ENCODE measurements around the gene KY.

The KY gene

DNA sequence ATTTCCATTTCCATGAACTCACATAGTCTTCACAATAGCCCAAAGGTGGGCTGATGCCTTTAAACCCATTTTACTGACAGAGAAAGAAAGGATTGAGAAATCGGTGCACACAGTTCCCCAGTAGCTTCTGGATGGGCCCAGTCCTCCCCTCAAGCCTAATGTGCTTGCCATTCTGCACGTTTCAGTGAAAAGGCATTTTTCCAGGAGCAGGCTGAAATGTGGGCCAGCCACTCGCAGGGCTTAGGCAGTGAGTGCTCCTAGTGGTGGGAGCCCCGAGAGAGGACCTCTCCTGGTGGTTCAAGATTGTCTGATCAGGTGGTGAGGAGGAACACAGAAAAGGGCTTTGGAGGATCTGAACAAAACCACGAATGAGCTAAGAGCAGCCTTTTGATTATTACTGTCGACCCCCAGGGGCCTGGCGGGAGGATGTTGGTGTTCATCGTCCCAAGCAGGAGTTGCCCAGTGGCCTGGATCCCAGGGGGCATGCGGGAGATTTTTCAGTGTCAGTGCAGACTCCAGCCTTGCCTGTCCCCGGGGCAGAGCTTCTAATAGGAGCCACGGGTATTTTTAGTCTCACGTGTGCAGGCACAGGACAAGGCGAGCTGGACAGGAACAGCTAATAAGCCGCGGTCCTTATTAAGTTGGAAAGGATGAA lies 8.7 kb upstream of the KY start:
- Histone ChIP-seq H2BK15ac (ENCODE audit: low read depth, poor library complexity, severe bottlenecking) (no peak overlapping the region), H3K23ac (ENCODE audit: low read length in 2 of 2) (no peak overlapping the region), H3K9ac (ENCODE audit: low read length) (no peak overlapping the region), H3K36me3 (ENCODE audit: control insufficient read depth in 1 of 2, insufficient read depth in 2 of 2, low read depth in 1 of 2, low read length in 2 of 2) (no peaks in the 10 kb centered on the region), H2BK5ac (ENCODE audit: low read depth, low read length, poor library complexity, severe bottlenecking) (no peak overlapping the region), H3K4me1 (ENCODE audit: control insufficient read depth, insufficient read depth, low read depth, low read length) (no peaks in the 10 kb centered on the region), H3K27ac (ENCODE audit: low read length, poor library complexity, severe bottlenecking) (no peak overlapping the region), H3K9me3 (ENCODE audit: control insufficient read depth, low read length) (no peaks in the 10 kb centered on the region), H3K14ac (ENCODE audit: low read length in 2 of 2) (no peak overlapping the region), H2AK5ac (ENCODE audit: low read length, severe bottlenecking) (no peak overlapping the region), H2BK12ac (ENCODE audit: low read length in 2 of 2) (no peak overlapping the region), H3K4me2 (ENCODE audit: low read length, poor library complexity, severe bottlenecking) (no peak overlapping the region), H2BK120ac (ENCODE audit: low read depth, low read length) (no peak overlapping the region), H4K91ac (ENCODE audit: low read length) (no peak overlapping the region), H3K27me3 (ENCODE audit: control insufficient read depth in 1 of 2, insufficient read depth in 1 of 2, low read length in 2 of 2) (peaks cover 0 to 26% of the 10 kb centered on the region in 2 experiments), H3K79me1 (replicated peaks; ENCODE audit: low read length, poor library complexity, severe bottlenecking) (no peaks in the 10 kb centered on the region), H3K18ac (ENCODE audit: low read depth in 1 of 2, low read length in 2 of 2) (no peak overlapping the region), H3K4me3 (ENCODE audit: insufficient read depth in 1 of 2, low read depth in 1 of 2, low read length in 2 of 2) (no peak overlapping the region), H3K4ac (ENCODE audit: low read depth in 1 of 2, low read length in 2 of 2) (no peak overlapping the region), H2AFZ (ENCODE audit: low read depth, low read length) (no peak overlapping the region), H4K8ac (ENCODE audit: low read length) (no peak overlapping the region)
- no peak for DNase-seq
- WGBS, result 77% methylated on average over 15 of the region's 15 CpGs

DNA sequence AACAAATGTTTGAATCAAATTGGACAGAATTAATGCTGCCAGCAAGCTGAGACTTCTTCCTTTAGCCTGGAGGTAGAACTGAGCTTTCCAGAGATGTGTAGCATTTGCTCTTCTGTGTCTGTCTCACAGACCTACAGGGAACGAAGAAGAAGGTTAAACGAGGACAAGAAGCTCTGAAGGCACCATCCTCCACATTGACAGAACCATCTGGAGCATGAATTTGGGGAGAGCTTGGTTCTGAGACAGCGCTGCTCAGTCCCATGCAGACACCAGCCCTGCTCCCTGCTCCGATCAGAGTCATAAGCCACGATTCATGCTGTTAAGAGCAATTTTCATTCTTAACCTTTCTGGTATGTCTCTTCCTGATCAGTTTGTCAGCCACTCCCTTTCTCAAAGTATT lies 7.7 kb upstream of the KY start:
- Histone ChIP-seq H4K91ac (ENCODE audit: low read length) (no peak overlapping the region), H3K18ac (ENCODE audit: low read depth in 1 of 2, low read length in 2 of 2) (no peak overlapping the region), H2BK12ac (ENCODE audit: low read length in 2 of 2) (no peak overlapping the region), H3K4me3 (ENCODE audit: insufficient read depth in 1 of 2, low read depth in 1 of 2, low read length in 2 of 2) (no peak overlapping the region), H2AFZ (ENCODE audit: low read depth, low read length) (no peak overlapping the region), H3K27me3 (ENCODE audit: control insufficient read depth in 1 of 2, insufficient read depth in 1 of 2, low read length in 2 of 2) (peaks cover 0 to 35% of the 10 kb centered on the region in 2 experiments), H3K79me1 (replicated peaks; ENCODE audit: low read length, poor library complexity, severe bottlenecking) (no peaks in the 10 kb centered on the region), H2BK120ac (ENCODE audit: low read depth, low read length) (no peak overlapping the region), H3K36me3 (ENCODE audit: control insufficient read depth in 1 of 2, insufficient read depth in 2 of 2, low read depth in 1 of 2, low read length in 2 of 2) (no peaks in the 10 kb centered on the region), H3K27ac (ENCODE audit: low read length, poor library complexity, severe bottlenecking) (no peak overlapping the region), H2AK5ac (ENCODE audit: low read length, severe bottlenecking) (no peak overlapping the region), H3K23ac (ENCODE audit: low read length in 2 of 2) (no peak overlapping the region), H3K14ac (ENCODE audit: low read length in 2 of 2) (no peak overlapping the region), H3K9ac (ENCODE audit: low read length) (no peak overlapping the region), H2BK5ac (ENCODE audit: low read depth, low read length, poor library complexity, severe bottlenecking) (no peak overlapping the region), H2BK15ac (ENCODE audit: low read depth, poor library complexity, severe bottlenecking) (no peak overlapping the region), H4K8ac (ENCODE audit: low read length) (no peak overlapping the region), H3K4me1 (ENCODE audit: control insufficient read depth, insufficient read depth, low read depth, low read length) (no peaks in the 10 kb centered on the region), H3K4me2 (ENCODE audit: low read length, poor library complexity, severe bottlenecking) (no peak overlapping the region), H3K9me3 (ENCODE audit: control insufficient read depth, low read length) (no peaks in the 10 kb centered on the region), H3K4ac (ENCODE audit: low read depth in 1 of 2, low read length in 2 of 2) (no peak overlapping the region)
- no peak for DNase-seq
- WGBS, result 68% methylated on average over 5 of the region's 5 CpGs

DNA sequence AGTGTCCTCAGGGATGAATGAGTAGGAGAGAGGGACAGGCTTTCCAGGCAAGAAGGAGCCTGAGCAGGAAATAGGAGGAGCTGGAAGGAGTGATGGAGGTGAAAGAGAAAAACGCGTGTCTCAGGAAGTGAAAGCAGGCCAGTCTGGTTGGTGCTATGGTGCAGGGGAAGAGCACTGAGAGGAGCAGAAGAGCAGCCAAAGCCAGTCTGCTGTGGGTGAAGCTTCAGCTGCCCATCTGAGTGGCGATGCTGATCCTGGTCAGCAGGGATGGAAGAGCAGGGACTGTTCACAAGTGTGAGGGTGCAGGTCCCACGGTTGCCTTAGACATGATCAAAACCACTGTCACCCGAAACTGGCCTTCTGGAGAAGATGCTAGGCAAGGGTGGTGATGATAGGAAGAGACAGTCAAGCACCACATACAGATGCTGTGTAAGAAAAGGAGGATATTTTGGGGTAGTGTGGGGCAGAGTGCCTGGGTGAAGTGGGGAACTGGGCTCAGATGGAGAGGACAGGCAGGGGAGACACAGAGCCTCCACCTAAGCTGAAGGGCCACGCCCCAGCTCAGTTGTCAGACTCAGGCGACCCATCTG lies 5.5 kb upstream of the KY start:
- H3K4me2 ChIP-seq (ENCODE audit: low read length, poor library complexity, severe bottlenecking), result no peak overlapping the region
- H3K4ac ChIP-seq (ENCODE audit: low read depth in 1 of 2, low read length in 2 of 2), result no peak overlapping the region
- H2BK15ac ChIP-seq (ENCODE audit: low read depth, poor library complexity, severe bottlenecking), result no peak overlapping the region
- no peak overlapping the region for H2AK5ac ChIP-seq (ENCODE audit: low read length, severe bottlenecking)
- no peaks in the 10 kb centered on the region for H3K36me3 ChIP-seq (ENCODE audit: control insufficient read depth in 1 of 2, insufficient read depth in 2 of 2, low read depth in 1 of 2, low read length in 2 of 2)
- no peak overlapping the region for H3K14ac ChIP-seq (ENCODE audit: low read length in 2 of 2)
- no peak overlapping the region for H4K91ac ChIP-seq (ENCODE audit: low read length)
- no peak for DNase-seq
- no peak overlapping the region for H2BK120ac ChIP-seq (ENCODE audit: low read depth, low read length)
- H3K23ac ChIP-seq (ENCODE audit: low read length in 2 of 2), result no peak overlapping the region
- no peaks in the 10 kb centered on the region for H3K79me1 ChIP-seq (replicated peaks; ENCODE audit: low read length, poor library complexity, severe bottlenecking)
- peaks cover 2% of the 10 kb centered on the region for H3K4me1 ChIP-seq (ENCODE audit: control insufficient read depth, insufficient read depth, low read depth, low read length)
- H2AFZ ChIP-seq (ENCODE audit: low read depth, low read length), result no peak overlapping the region
- H3K27ac ChIP-seq (ENCODE audit: low read length, poor library complexity, severe bottlenecking), result no peak overlapping the region
- no peak overlapping the region for H2BK5ac ChIP-seq (ENCODE audit: low read depth, low read length, poor library complexity, severe bottlenecking)
- no peak overlapping the region for H3K4me3 ChIP-seq (ENCODE audit: insufficient read depth in 1 of 2, low read depth in 1 of 2, low read length in 2 of 2)
- no peaks in the 10 kb centered on the region for H3K9me3 ChIP-seq (ENCODE audit: control insufficient read depth, low read length)
- WGBS, result 67% methylated on average over 5 of the region's 7 CpGs
- H3K18ac ChIP-seq (ENCODE audit: low read depth in 1 of 2, low read length in 2 of 2), result no peak overlapping the region
- H3K27me3 ChIP-seq (ENCODE audit: control insufficient read depth in 1 of 2, insufficient read depth in 1 of 2, low read length in 2 of 2), result peaks cover 0 to 52% of the 10 kb centered on the region in 2 experiments
- no peak overlapping the region for H4K8ac ChIP-seq (ENCODE audit: low read length)
- H2BK12ac ChIP-seq (ENCODE audit: low read length in 2 of 2), result no peak overlapping the region
- no peak overlapping the region for H3K9ac ChIP-seq (ENCODE audit: low read length)

GRCh38 chr3:134655706-134656105 lies 4.9 kb upstream of the KY start:
- WGBS, result 70% methylated on average over 4 of the region's 4 CpGs
- H3K4me1 ChIP-seq (ENCODE audit: control insufficient read depth, insufficient read depth, low read depth, low read length), result peaks cover 8% of the 10 kb centered on the region
- no peak overlapping the region for H3K14ac ChIP-seq (ENCODE audit: low read length in 2 of 2)
- no peak overlapping the region for H3K18ac ChIP-seq (ENCODE audit: low read depth in 1 of 2, low read length in 2 of 2)
- no peak overlapping the region for H3K9ac ChIP-seq (ENCODE audit: low read length)
- no peak overlapping the region for H2BK15ac ChIP-seq (ENCODE audit: low read depth, poor library complexity, severe bottlenecking)
- H3K79me1 ChIP-seq (replicated peaks; ENCODE audit: low read length, poor library complexity, severe bottlenecking), result no peaks in the 10 kb centered on the region
- no peak overlapping the region for H2BK120ac ChIP-seq (ENCODE audit: low read depth, low read length)
- no peak for DNase-seq
- H3K27me3 ChIP-seq (ENCODE audit: control insufficient read depth in 1 of 2, insufficient read depth in 1 of 2, low read length in 2 of 2), result peaks cover 0 to 54% of the 10 kb centered on the region in 2 experiments
- H3K23ac ChIP-seq (ENCODE audit: low read length in 2 of 2), result no peak overlapping the region
- H4K8ac ChIP-seq (ENCODE audit: low read length), result no peak overlapping the region
- H3K4me2 ChIP-seq (ENCODE audit: low read length, poor library complexity, severe bottlenecking), result no peak overlapping the region
- no peaks in the 10 kb centered on the region for H3K36me3 ChIP-seq (ENCODE audit: control insufficient read depth in 1 of 2, insufficient read depth in 2 of 2, low read depth in 1 of 2, low read length in 2 of 2)
- H3K9me3 ChIP-seq (ENCODE audit: control insufficient read depth, low read length), result no peaks in the 10 kb centered on the region
- H3K27ac ChIP-seq (ENCODE audit: low read length, poor library complexity, severe bottlenecking), result no peak overlapping the region
- no peak overlapping the region for H4K91ac ChIP-seq (ENCODE audit: low read length)
- H2BK12ac ChIP-seq (ENCODE audit: low read length in 2 of 2), result no peak overlapping the region
- no peak overlapping the region for H2AK5ac ChIP-seq (ENCODE audit: low read length, severe bottlenecking)
- H2AFZ ChIP-seq (ENCODE audit: low read depth, low read length), result no peak overlapping the region
- no peak overlapping the region for H2BK5ac ChIP-seq (ENCODE audit: low read depth, low read length, poor library complexity, severe bottlenecking)
- no peak overlapping the region for H3K4ac ChIP-seq (ENCODE audit: low read depth in 1 of 2, low read length in 2 of 2)
- H3K4me3 ChIP-seq (ENCODE audit: insufficient read depth in 1 of 2, low read depth in 1 of 2, low read length in 2 of 2), result no peak overlapping the region
